Glomerular visceral epithelial cell (primary cell): ENCODE data around the gene PLPP4.

ENCODE experiments used
- DNase-seq: peaks from one replicate; pipeline ENCODE4 v3.0.0-alpha.2; 2016; ENCODE audit errors: extremely low spot score

Gene PLPP4

GRCh38 chr10:120456143-120456625, 843 bp upstream of the PLPP4 start:
- DNase-seq: no peak

- DNase-seq: no peak
Measured at GRCh38 chr10:120457431-120458172, 575 bp downstream of the PLPP4 start.

GRCh38 chr10:120458432-120458831, 1.4 kb downstream of the PLPP4 start:
- DNase-seq: no peak

- no peak for DNase-seq
Measured at GRCh38 chr10:120459185-120459584, 2.2 kb downstream of the PLPP4 start.

- DNase-seq: peak; percentile 58
Measured at GRCh38 chr10:120460186-120460585, 3.2 kb downstream of the PLPP4 start.

GRCh38 chr10:120460776-120461175, 3.7 kb downstream of the PLPP4 start:
- peak; percentile 94 for DNase-seq

- DNase-seq: no peak
Measured at GRCh38 chr10:120462018-120462682, 5.1 kb downstream of the PLPP4 start.

GRCh38 chr10:120465138-120465537, 8.1 kb downstream of the PLPP4 start:
- DNase-seq: no peak

- DNase-seq: no peak
Measured at GRCh38 chr10:120466006-120466405, 9.0 kb downstream of the PLPP4 start.

- no peak for DNase-seq
Measured at GRCh38 chr10:120473593-120473992, 16.6 kb downstream of the PLPP4 start.

- no peak for DNase-seq
Measured at GRCh38 chr10:120474956-120475355, 17.9 kb downstream of the PLPP4 start.

- no peak for DNase-seq
Measured at GRCh38 chr10:120475844-120476791, 19.1 kb downstream of the PLPP4 start.

GRCh38 chr10:120477021-120477742, 20.2 kb downstream of the PLPP4 start:
- DNase-seq: no peak

GRCh38 chr10:120477743-120478141, 20.7 kb downstream of the PLPP4 start:
- no peak for DNase-seq

GRCh38 chr10:120478386-120478785, 21.4 kb downstream of the PLPP4 start:
- no peak for DNase-seq

GRCh38 chr10:120479506-120479905, 22.5 kb downstream of the PLPP4 start:
- no peak for DNase-seq

GRCh38 chr10:120480065-120480600, 23.1 kb downstream of the PLPP4 start:
- DNase-seq: no peak

- DNase-seq: no peak
Measured at GRCh38 chr10:120480848-120481247, 23.8 kb downstream of the PLPP4 start.

GRCh38 chr10:120483006-120483405, 26.0 kb downstream of the PLPP4 start:
- DNase-seq: no peak

GRCh38 chr10:120483651-120484301, 26.7 kb downstream of the PLPP4 start:
- DNase-seq: no peak

- no peak for DNase-seq
Measured at GRCh38 chr10:120485946-120486345, 28.9 kb downstream of the PLPP4 start.
